GM12874 (cell line): ENCODE measurements around the gene EXOSC7.

Experiments
- CTCF ChIP-seq: IDR thresholded peaks from 2 replicates; pipeline ENCODE4 v1.5.1; 2011; ENCODE audit warnings: low read depth, mild to moderate bottlenecking, control low read depth, low read length, moderate library complexity; ENCODE audit not compliant: insufficient read depth

The EXOSC7 gene

GRCh38 chr3:45026957-45027356, 50.9 kb downstream of the EXOSC7 start:
- TF ChIP-seq CTCF: no peak

GRCh38 chr3:45027441-45027840, 51.4 kb downstream of the EXOSC7 start:
- no peak for TF ChIP-seq CTCF

- no peak for TF ChIP-seq CTCF
Observed at GRCh38 chr3:45029216-45029615, 53.2 kb downstream of the EXOSC7 start.

GRCh38 chr3:45029661-45030060, 53.6 kb downstream of the EXOSC7 start:
- TF ChIP-seq CTCF: no peak

- TF ChIP-seq CTCF: no peak
Observed at GRCh38 chr3:45031531-45031930, 55.5 kb downstream of the EXOSC7 start.

- no peak for TF ChIP-seq CTCF
Observed at GRCh38 chr3:45032113-45032512, 56.1 kb downstream of the EXOSC7 start.

- TF ChIP-seq CTCF: no peak
Observed at GRCh38 chr3:45033791-45034190, 57.7 kb downstream of the EXOSC7 start.
